Activated CD8-positive, alpha-beta memory T cell treated with anti-CD3 and anti-CD28 coated beads for 36 hours (primary cell): Measurements from ENCODE around the gene ASTN1. TPM values are rescaled to one million over a fixed set of nuclear protein-coding genes. Genes with fewer than 3 reads are reported as not detected.
"Not testable (repeated sequence)": the region's sequence is repeated elsewhere in the genome, so short reads cannot be mapped to it uniquely, and the experiment has no call there.

Experiments
- CTCF ChIA-PET: fragments of 350-600 bp; sonication (Branson Sonifier 250); formaldehyde crosslinking; loops from one replicate; lab custom pipeline; 2021; ENCODE audit warnings: antibody characterized with exemption; lab: Charles Lee
- POLR2A ChIA-PET: fragments of 350-600 bp; sonication (Branson Sonifier 250); formaldehyde crosslinking; loops from one replicate; lab custom pipeline; 2021; ENCODE audit warnings: antibody characterized with exemption; lab: Charles Lee
- total RNA-seq, 2 experiments: library from RNA; stranded (reverse); gene quantifications; one replicate each; pipeline ENCODE4 v1.2.3, GENCODE V29; 2021

The ASTN1 gene
- total RNA-seq, 2 experiments from 2014 or later, result not detected

- ChIA-PET POLR2A (no interaction called here), CTCF (no interaction called here)
Observed at GRCh38 chr1:177122461-177123251, 41.9 kb downstream of the ASTN1 start.

- CTCF ChIA-PET, result no interaction called here
- POLR2A ChIA-PET, result no interaction called here
Observed at GRCh38 chr1:177119311-177119710, 45.2 kb downstream of the ASTN1 start.

DNA sequence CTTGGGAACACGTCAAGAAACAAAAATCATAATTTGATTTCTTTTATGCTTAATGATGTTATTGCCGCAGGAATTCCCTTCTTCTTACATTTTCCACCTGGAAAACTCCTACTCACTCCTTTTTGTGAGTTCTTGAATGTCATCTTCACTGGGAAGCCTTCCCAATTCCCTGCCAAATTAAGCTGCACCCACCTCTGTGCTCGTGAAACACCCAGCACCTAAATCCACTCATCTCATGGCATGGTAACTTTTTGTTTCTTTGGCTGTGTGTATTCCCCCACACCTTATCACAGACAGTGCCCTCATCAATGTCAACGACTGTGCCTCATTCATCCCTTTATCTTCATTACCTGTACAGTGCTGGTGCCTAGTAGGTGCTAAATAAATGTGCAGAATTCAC, 45.6 kb downstream of the ASTN1 start:
- ChIA-PET CTCF (no interaction called here), POLR2A (no interaction called here)

DNA sequence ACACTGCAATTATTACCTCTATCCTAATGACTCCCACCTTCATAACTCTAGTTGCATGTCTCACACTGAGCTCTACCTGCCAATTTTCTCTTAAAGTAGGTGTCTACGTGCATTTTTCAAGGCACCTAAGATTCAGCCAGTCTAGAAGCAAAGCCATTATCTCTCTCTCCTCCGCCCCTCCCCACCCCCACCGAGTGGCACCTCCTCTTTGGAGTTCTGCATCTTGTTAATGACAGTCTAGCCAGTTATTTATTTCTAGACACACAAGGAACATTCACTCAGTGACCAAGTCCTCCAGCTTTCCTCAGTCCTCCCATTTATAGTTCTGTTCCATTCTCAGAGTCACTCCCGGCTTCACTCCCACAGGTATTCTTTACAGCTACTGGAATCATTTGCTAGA, 47.6 kb downstream of the ASTN1 start:
- ChIA-PET CTCF (no interaction called here), POLR2A (no interaction called here)

DNA sequence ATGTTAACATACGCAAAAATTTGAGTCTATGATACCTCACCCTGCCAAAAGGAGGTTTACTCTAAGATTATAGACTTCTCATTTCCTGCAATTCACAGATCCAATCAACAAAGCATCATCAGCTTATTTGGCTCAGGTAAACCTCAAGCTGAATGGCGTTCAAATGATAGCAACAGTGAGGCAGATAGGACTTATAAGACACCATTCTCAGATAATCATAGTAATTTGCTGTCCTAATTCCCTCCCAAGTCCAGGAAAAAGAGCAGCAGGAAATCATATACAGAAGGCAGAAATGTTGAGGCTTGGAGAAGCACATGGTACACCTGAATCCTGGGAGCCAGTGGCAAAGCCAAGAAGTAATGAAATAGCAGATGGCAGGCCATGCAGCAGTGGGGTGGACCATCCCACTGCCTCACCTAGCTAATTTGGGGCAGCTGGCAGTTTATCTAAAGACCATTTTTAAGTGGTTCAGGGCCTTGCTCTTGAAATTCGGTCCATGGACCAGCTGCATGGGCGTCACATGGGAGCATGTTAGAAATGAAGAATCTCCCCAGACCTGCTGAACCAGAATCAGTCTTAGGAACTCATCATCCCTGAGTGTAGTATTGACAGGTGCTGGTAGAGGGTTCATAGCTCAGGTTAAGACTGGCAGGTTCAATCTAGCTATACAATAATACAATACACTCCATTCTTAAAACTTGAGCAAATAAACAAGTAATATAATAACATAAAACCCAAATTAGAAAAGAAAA, 57.7 kb downstream of the ASTN1 start:
- ChIA-PET POLR2A (no interaction called here), CTCF (no interaction called here)

GRCh38 chr1:177106196-177106595, 58.3 kb downstream of the ASTN1 start:
- ChIA-PET POLR2A (no interaction called here), CTCF (no interaction called here)

DNA sequence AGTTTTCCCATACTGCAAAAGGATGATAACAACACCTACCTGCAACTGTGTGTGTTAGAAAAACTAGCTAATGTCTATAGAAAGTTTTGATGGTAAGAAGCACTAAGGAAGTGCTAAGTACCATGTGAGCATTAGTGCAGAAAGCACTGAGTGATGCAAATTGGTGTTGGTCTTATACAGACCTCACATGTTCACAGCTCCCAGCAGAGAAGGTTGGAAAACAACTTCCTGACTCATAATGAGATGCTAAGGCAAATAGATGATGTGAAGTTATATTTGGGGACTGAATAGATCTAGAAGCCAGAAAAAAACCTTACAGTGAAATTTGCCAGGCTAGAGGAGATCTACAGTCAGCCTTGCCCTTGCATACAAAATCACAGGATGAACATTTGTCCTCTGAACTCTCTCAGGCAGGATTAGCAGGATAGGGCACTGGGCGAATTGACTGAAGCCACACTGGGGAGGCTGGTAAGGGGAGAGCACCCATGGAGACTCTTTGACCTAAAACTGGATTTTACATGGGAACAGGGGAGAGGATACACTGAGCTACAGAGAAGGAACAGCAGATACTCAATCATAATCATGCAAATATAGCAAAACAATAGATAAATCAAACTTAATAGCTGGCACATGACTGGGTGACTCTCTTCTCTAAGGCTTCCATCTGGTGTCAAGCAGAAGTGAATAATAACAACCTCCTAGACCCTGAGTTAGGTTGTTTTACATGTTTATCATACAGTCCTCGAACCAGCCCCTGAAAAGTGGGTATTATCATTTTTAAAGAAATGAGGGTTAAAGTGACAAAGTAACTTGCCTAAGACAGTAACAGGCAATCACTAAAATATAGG, 61.3 kb downstream of the ASTN1 start:
- ChIA-PET POLR2A (no interaction called here), CTCF (no interaction called here)

DNA sequence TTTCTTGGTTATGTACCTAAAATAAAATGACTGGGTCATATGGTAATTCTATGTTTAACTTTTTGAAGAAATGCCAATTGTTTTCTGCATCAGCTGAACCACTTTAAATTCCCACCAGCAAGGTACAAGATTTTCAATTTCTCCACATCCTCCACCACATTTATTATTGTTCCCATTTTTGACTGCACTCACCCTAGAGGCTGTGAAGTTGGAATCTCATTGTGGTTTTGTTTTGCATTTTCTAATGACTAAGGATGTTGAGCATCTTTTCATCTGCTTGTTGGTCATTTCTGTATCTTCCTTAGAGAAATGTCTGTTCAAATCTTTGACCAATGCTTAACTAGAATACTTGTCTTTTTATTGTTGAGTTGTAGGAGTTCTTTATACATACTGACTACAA, 72.5 kb downstream of the ASTN1 start:
- CTCF ChIA-PET, result no interaction called here
- POLR2A ChIA-PET, result no interaction called here

DNA sequence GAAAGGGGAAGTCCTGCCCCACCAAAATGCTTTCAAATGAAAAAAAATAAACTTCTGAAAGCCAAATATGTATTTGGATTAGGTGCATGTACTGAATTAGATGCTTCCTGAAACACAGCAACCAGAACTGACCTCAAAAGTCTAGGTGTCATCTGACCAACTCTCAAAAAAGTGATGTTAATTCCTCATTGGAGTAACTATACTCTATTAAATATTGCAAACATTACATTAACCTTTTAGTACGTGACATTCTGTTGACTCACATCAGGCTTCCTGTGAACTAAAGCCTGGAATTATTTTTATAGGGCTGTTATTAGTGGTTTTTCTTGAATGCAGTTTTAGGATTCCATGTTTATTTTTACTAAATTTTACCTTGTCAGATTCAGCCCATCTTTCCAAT, 73.5 kb downstream of the ASTN1 start:
- CTCF ChIA-PET, result no interaction called here
- POLR2A ChIA-PET, result no interaction called here

DNA sequence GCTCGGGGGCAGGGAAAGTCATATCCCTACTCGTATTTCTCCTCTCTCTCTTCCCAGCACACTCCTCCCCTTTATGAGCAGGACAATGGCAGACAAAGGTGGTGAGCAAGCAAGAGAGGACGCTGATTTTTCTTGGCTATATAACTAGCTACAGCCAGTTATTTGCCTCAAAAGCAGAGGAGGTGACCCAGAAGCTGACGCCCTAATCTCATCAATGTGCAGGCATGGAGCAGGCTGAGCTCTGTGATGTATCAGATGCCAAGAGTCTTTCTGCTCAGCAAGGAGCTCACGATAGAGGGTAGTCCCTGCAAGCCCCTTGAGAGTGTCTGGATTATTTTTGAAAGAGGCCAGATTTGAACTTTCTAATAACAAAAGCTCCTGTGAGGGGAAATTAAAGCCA, 75.5 kb downstream of the ASTN1 start:
- POLR2A ChIA-PET, result no interaction called here

DNA sequence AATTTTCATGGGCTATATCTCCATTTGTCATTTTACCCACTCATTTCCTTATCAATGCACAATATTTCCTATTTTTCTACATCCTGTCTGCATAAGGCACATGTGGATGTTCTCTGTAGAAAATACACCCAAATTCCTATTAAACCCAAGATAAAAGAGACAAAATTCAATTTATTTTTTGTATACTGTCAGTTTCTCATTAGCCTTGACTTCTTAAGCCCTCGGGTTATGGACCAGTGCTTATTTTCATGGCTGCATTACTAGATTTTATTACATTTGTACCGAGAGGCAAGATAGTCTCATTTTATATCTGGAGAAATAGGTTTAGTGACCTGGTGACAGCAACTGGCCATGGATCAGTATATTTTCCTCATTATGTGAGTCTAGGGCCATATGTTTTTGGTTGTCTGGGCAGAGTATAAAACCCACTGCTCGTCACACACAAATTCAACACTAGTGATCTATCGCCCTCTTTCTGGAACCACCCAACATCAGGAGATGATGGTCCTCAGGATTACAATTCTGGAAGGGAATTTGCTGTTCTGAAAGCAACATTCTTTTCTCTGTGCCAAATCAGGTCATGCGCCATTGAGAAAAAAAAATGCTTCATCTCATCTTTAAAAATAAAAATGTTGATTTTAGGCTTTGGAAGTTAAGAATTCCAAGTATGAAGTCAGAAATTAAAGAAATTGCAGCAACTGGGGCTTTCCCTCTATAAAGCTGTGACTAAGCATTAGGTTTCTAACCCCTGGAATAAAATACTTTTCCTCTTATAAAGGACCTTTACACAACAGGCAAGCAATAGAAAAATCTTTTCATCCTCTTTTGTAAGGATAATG, 81.4 kb downstream of the ASTN1 start:
- ChIA-PET POLR2A (no interaction called here), CTCF (no interaction called here)

More for the DNA sequence above, 75.5 kb downstream of the ASTN1 start:
- CTCF ChIA-PET, result no interaction called here

DNA sequence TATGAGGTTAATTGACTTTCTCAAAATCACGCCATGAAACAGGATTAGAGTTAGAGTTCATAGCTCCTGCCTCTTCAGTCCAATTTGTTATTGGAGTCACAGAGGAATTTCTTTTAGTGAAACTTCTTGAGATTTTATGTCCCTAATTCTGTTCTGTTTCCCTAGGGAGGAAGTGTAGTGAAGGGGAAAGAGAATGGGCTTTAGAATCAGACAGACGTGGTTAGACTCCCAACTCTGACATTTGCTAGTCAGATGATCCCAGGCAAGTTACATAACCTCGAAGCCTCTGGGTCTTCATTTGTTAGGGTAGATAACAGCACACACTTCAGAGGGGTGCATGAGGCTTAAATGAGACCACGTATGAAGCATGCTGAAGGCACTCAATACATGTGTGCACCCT, 83.9 kb downstream of the ASTN1 start:
- POLR2A ChIA-PET, result no interaction called here
- CTCF ChIA-PET, result no interaction called here

DNA sequence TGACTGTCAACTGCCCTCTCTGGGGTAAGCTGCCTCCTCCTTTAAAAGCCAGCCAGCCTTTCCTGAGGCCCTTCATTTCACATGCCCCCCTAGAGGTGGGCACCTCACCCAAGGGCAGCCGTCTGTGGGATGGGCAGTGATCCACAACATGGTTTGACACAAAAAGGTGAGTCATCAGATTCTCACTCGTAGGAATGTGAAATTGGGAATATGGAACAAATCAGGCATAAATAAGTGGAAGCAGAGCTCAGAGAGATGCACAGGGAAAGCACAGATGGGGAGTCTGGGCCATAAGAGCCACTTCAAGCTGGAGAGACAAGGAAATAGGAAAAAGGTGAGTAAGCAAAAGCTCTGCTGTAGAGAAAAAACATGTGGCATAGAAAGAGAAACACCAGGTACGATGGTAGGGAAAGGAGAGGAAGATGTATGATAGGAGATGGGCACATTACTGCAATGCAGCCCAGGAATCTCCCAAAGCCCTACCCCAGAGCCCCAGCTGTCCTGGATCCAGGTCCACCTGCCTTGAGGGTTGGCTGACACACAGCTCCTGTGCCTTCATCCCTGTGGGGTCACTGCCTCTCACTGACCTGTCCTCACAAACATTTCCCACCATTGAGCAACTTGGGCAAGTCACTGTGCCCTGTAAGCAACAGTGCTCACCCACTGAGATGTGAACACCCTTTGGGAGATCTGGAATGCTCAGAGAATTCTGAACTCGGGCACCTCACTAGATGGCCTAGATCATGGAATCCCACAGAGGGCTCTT, 86.6 kb downstream of the ASTN1 start:
- CTCF ChIA-PET, result no interaction called here
- POLR2A ChIA-PET, result interaction anchor here (0.6 kb wide), 1 partner anchor 208 kb away, joined by 5 read pairs; no protein-coding TSS in a partner anchor

- CTCF ChIA-PET, result no interaction called here
- POLR2A ChIA-PET, result interaction anchor here (0.6 kb wide), 1 partner anchor 209 kb away, joined by 5 read pairs; no protein-coding TSS in a partner anchor
Observed at GRCh38 chr1:177077006-177077405, 87.5 kb downstream of the ASTN1 start.

DNA sequence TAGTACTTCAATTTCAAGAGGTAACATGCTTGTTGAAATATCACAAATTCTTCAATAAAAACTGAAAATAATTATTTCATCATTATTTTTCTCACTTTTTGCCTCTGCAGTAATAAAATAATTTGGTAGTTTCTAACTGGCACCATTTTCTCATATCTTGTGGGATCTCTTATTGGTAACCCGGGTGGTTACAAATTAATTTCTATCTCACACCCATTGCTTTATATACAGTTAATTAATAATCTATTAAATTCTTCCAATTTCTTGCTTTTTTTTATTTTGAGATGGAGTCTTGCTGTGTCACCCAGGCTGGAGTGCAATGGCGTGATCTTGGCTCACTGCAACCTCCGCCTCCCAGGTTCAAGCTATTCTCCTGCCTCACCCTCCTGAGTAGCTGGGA, 89.7 kb downstream of the ASTN1 start:
- CTCF ChIA-PET, POLR2A ChIA-PET: not testable (repeated sequence)

- CTCF ChIA-PET, result no interaction called here
- POLR2A ChIA-PET, result no interaction called here
Observed at GRCh38 chr1:177069490-177069889, 95.0 kb downstream of the ASTN1 start.

GRCh38 chr1:177067752-177068410, 96.6 kb downstream of the ASTN1 start:
- POLR2A ChIA-PET, result no interaction called here
- CTCF ChIA-PET, result no interaction called here

DNA sequence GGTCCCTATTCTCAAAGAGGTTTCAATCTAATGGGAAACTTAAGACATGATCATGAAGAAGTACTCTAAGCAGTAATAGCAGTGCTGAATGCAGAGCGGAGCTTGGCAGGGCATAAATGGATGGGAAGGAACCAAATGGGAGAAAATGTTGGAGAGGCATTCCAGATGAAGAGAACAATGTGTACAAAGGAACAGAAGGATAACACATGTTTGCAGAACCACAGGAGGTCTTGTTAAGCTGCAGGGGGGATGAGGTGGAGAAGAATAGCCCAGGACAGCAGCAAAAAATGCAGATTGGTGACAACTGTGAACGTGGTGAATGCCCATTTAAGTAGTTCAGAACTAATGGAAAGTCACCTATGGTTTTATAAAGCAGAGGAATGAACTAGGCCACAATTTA, 99.1 kb downstream of the ASTN1 start:
- ChIA-PET POLR2A (no interaction called here), CTCF (no interaction called here)
